Stimulated activated CD4-positive, alpha-beta T cell treated with anti-CD3 and anti-CD28 coated beads, TNF-alpha, amount 100 ng/mL, for 24 hours (primary cell): Measurements from ENCODE around the gene DHH.
A peak's percentile ranks its signal among the peaks of the same experiment; 100 is the strongest.
"Not testable (repeated sequence)": the region's sequence is repeated elsewhere in the genome, so short reads cannot be mapped to it uniquely, and the experiment has no call there.

Source experiments
- DNase-seq, 3 experiments: peaks; one replicate each; pipeline ENCODE4 v3.0.0-alpha.2; 2020; ENCODE audit warnings: low read depth in 3 of 3

Gene DHH

GRCh38 chr12:49094160-49094974, at the start of gene DHH:
DHH (minus strand) TSS chr12:49094801; CDS start chr12:49094512, 289 bp downstream.
- DNase-seq = no peak

- no peak for DNase-seq
Observed at GRCh38 chr12:49144384-49144783, 49.8 kb upstream of the DHH start.

GRCh38 chr12:49138999-49139398, 44.4 kb upstream of the DHH start:
- no peak for DNase-seq

- no peak for DNase-seq
Observed at GRCh38 chr12:49138587-49138986, 44.0 kb upstream of the DHH start.

- no peak for DNase-seq
Observed at GRCh38 chr12:49137476-49137875, 42.9 kb upstream of the DHH start.

- not testable (repeated sequence) for DNase-seq
Observed at GRCh38 chr12:49136997-49137396, 42.4 kb upstream of the DHH start.

GRCh38 chr12:49133590-49133989, 39.0 kb upstream of the DHH start:
- DNase-seq = no peak

GRCh38 chr12:49133014-49133413, 38.4 kb upstream of the DHH start:
- DNase-seq = no peak

GRCh38 chr12:49131894-49132461, 37.4 kb upstream of the DHH start:
- no peak for DNase-seq

GRCh38 chr12:49131051-49131893, 36.7 kb upstream of the DHH start, which contains the start of gene TUBA1B:
TUBA1B (minus strand) TSS chr12:49131395; CDS start chr12:49131300, 95 bp downstream.
- DNase-seq = peak; percentile 78 to 87 (median 84)

GRCh38 chr12:49130151-49131050, 35.8 kb upstream of the DHH start:
- peak; percentile 83 to 90 (median 87) for DNase-seq

GRCh38 chr12:49129332-49130150, 34.9 kb upstream of the DHH start:
- DNase-seq = peak in 1 of 3 experiments; percentile 13

GRCh38 chr12:49127971-49128370, 33.4 kb upstream of the DHH start:
- DNase-seq = not testable (repeated sequence)

- DNase-seq = no peak
Observed at GRCh38 chr12:49126852-49127763, 32.5 kb upstream of the DHH start.

GRCh38 chr12:49121047-49121696, 26.6 kb upstream of the DHH start:
- DNase-seq = no peak

GRCh38 chr12:49111206-49111605, 16.6 kb upstream of the DHH start:
- DNase-seq = no peak

- DNase-seq = peak; percentile 85 to 93 (median 92)
Observed at GRCh38 chr12:49110464-49111155, 16.0 kb upstream of the DHH start, which contains the start of gene LMBR1L. LMBR1L (minus strand) TSS chr12:49110847; CDS start chr12:49110555, 292 bp downstream.
